ENCODE data around the gene LBHD1.

DNA sequence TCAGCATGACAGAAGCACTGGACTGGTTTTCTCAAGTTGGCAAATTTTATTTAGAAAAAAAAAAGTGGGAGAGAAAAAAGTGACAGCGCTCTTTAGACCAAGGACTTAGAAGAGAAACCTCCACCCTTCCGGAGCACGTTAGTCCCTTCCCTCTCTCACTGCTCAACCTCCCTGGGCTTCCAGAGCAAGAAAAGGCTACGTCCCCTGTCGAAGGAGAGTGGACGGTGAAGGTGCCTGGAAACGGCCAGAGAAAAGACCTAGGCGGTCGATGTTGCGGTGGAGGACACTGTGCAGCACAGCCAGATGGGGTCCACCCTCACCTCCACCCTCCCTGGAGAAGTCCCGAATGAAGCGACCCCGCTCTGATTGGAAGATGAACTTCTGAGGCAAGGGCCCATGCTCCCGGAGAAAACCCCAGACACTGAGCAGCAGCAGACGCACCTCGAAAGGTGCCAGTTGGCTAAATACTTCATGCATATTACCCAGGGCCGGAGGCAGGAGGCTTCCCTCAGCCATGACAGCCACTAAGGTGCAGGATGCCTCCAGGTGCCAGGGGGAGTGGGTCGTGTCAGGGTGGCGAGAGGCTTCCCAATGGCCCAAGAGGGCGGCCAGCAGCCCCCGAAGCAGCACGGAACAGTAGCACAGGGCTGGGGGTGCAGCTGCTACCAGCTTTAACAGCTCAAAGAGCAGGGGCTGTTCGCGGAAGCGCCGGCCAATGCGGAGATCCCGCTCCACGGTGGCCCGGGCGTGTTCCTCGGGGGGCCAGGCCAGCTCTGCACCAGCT, 25.1 kb downstream of the LBHD1 start:
- TF ChIP-seq, protein P1, sequence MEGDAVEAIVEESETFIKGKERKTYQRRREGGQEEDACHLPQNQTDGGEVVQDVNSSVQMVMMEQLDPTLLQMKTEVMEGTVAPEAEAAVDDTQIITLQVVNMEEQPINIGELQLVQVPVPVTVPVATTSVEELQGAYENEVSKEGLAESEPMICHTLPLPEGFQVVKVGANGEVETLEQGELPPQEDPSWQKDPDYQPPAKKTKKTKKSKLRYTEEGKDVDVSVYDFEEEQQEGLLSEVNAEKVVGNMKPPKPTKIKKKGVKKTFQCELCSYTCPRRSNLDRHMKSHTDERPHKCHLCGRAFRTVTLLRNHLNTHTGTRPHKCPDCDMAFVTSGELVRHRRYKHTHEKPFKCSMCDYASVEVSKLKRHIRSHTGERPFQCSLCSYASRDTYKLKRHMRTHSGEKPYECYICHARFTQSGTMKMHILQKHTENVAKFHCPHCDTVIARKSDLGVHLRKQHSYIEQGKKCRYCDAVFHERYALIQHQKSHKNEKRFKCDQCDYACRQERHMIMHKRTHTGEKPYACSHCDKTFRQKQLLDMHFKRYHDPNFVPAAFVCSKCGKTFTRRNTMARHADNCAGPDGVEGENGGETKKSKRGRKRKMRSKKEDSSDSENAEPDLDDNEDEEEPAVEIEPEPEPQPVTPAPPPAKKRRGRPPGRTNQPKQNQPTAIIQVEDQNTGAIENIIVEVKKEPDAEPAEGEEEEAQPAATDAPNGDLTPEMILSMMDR (IDR thresholded peaks at IDR 0.05; ENCODE audit: extremely low read depth in 1 of 2, insufficient read depth in 1 of 2, low read depth in 1 of 2, low read length in 2 of 2), result no peak
- TF ChIP-seq POLR2AphosphoS5 (IDR thresholded peaks at IDR 0.05; ENCODE audit: insufficient read depth, low read depth, low read length) (no peak), POLR2A (IDR thresholded peaks at IDR 0.05; ENCODE audit: low read depth, low read length) (no peak)
